ENCODE data around the gene LDLRAD2. TPM values are rescaled to one million over a fixed set of nuclear protein-coding genes. Genes with fewer than 3 reads are reported as not detected.

LDLRAD2 gene
- total and polyA plus RNA-seq, 9 of the 15 experiments (the other 6 are each of a cell fraction or from before 2014, with no cell fraction given): 0.45 to 0.48 TPM; not detected in 7

- TF ChIP-seq NR2C1 (IDR thresholded peaks at IDR 0.05) (no peak), NR2C1 (tag; IDR thresholded peaks at IDR 0.05) (peak; percentile 37; the same call in 1 of the 2 replicates), ILK (tag; IDR thresholded peaks at IDR 0.05; ENCODE audit: borderline replicate concordance, low read depth) (no peak), HDAC3 (IDR thresholded peaks at IDR 0.05; ENCODE audit: borderline replicate concordance, partially characterized antibody) (no peak), MLLT1 (IDR thresholded peaks at IDR 0.05) (peak in 1 of 2 experiments; percentile 59; a peak in 2 of 4 replicates), RREB1 (CRISPR knock-in tag; IDR thresholded peaks at IDR 0.05) (no peak), PTBP1 (IDR thresholded peaks at IDR 0.05; ENCODE audit: low read depth, low read length) (no peak), CHD1 (IDR thresholded peaks at IDR 0.05; ENCODE audit: low read length) (peak; percentile 53), HSF4 (CRISPR knock-in tag; IDR thresholded peaks at IDR 0.05; ENCODE audit: borderline replicate concordance) (0 out of 2 replicates have a peak, but pooled peaks have one; percentile 16), NRF1 (conservative IDR thresholded peaks at IDR 0.05 in 1 of 2, IDR thresholded peaks at IDR 0.05 in 1 of 2) (peak; percentile 75 to 80), PKNOX1 (IDR thresholded peaks at IDR 0.05) (0 out of 2 replicates have a peak, but pooled peaks have one; percentile 5), ZFPM2 (CRISPR knock-in tag; IDR thresholded peaks at IDR 0.05) (no peak), OTX1 (CRISPR knock-in tag; IDR thresholded peaks at IDR 0.05) (0 out of 2 replicates have a peak, but pooled peaks have one; percentile 21), NFIX (CRISPR knock-in tag; IDR thresholded peaks at IDR 0.05; ENCODE audit: low read depth) (no peak), ATF3 (IDR thresholded peaks at IDR 0.05) (no peak), ATF3 (CRISPR knock-in tag; conservative IDR thresholded peaks at IDR 0.05) (0 out of 2 replicates have a peak, but pooled peaks have one; percentile 37), ZNF174 (CRISPR knock-in tag; IDR thresholded peaks at IDR 0.05) (no peak)
Measured at GRCh38 chr1:21781815-21782348, 30.2 kb upstream of the LDLRAD2 start (continued).

All from K562 (cell line).